Ascending aorta (tissue), 2 donors: ENCODE measurements around the gene MARCOL. TPM values are rescaled to one million over a fixed set of nuclear protein-coding genes. Genes with fewer than 3 reads are reported as not detected.

Source experiments
- DNase-seq, 2 donors: peaks; one replicate each; pipeline ENCODE4 v3.0.0-alpha.2; 2019; ENCODE audit warnings: low spot score in 2 of 2
- H3K27ac ChIP-seq, 2 donors: fragments of 200-600 bp; sonication (generic); one replicate each; pipeline ENCODE4 v1.5.1; 2016 to 2017; ENCODE audit warnings: mild to moderate bottlenecking in 1 of 2
- H3K27me3 ChIP-seq: fragments of 200-600 bp; sonication (generic); one replicate; pipeline ENCODE4 v1.5.1; 2017
- H3K36me3 ChIP-seq, 2 donors: fragments of 200-600 bp; sonication (generic); one replicate each; pipeline ENCODE4 v1.5.1; 2016
- H3K4me1 ChIP-seq, 2 donors: fragments of 200-600 bp; sonication (generic); one replicate each; pipeline ENCODE4 v1.5.1; 2016 to 2017; ENCODE audit warnings: mild to moderate bottlenecking in 1 of 2
- H3K4me3 ChIP-seq, 2 donors: fragments of 200-600 bp; sonication (generic); one replicate each; pipeline ENCODE4 v1.5.1; 2016 to 2017; ENCODE audit warnings: mild to moderate bottlenecking in 1 of 2
- H3K9me3 ChIP-seq, 2 donors: fragments of 200-600 bp; sonication (generic); one replicate each; pipeline ENCODE4 v1.5.1; 2016
- CTCF ChIP-seq, 3 experiments: fragments of 200-600 bp in 2 of 3; fragments of 450-650 bp in 1 of 3; sonication (generic) in 2 of 3; IDR thresholded peaks; one replicate each; pipeline ENCODE4 v1.5.1; 2016 to 2019; ENCODE audit warnings: antibody characterized with exemption in 3 of 3, mild to moderate bottlenecking in 1 of 3, moderate library complexity in 1 of 3
- intact Hi-C: fragments of 100-400 bp; cut with DNase I; formaldehyde crosslinking; loops from one replicate; pipeline ENCODE4 v1.15.1; 2023
- total RNA-seq: library from RNA; depleted of rRNA; stranded (reverse); fragments of >200 nt; gene quantifications from one replicate; pipeline ENCODE4 v1.1.0, GENCODE V29; 2016

The MARCOL gene, protein sequence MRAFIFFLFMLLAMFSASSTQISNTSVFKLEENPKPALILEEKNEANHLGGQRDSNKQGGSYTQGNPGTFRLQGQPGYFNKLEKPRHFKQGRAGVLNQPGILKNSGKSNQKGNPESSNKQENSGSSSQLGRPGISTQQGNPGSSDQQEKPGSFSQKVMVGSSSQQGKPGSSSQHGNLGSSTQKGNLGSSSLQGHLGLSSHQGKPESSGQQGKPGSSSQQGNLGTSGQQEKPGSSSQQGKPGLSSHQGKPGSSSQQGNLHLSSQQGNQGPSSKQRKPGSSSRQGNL
- total RNA-seq = not detected

GRCh38 chr5:148238418-148238794 is at the start of gene MARCOL:
Gene MARCOL (plus strand): TSS chr5:148238525. CDS start chr5:148238598, 73 bp downstream.
- TF ChIP-seq CTCF (IDR thresholded peaks at IDR 0.05) = no peak
- Histone ChIP-seq H3K4me1 (no peaks in the 10 kb centered on the region), H3K36me3 (no peaks in the 10 kb centered on the region), H3K4me3 (no peak within 1 kb of the TSS), H3K27me3 (no peaks in the 10 kb centered on the region), H3K9me3 (no peaks in the 10 kb centered on the region), H3K27ac (no peak within 1 kb of the TSS)
- no peak for DNase-seq
- intact Hi-C loops = no loop called here

DNA sequence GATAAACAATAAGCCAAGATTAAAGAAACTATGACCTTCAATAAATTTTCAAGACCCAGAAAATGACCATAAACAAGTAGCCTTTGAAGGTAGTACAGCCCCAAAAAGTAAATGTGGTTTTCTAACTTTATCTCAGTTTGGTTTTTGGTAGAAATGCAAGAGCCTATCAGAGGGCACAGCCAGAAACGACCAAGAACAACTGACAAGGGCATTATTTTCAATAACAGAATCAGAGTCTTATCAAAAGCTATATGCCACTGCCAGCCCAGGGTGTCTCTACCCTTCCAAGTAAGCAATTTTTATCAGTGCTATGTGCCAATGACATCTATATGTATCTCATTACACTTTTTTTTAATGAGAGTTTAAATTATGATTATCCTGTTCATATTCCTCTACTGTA is 47.3 kb upstream of the MARCOL start:
- H3K36me3 ChIP-seq = no peaks in the 10 kb centered on the region
- H3K4me1 ChIP-seq = no peaks in the 10 kb centered on the region
- intact Hi-C loops = no loop called here
- no peaks in the 10 kb centered on the region for H3K27me3 ChIP-seq
- no peaks in the 10 kb centered on the region for H3K9me3 ChIP-seq
- H3K27ac ChIP-seq = no peak overlapping the region
- no peak for DNase-seq
- TF ChIP-seq CTCF (IDR thresholded peaks at IDR 0.05) = no peak
- H3K4me3 ChIP-seq = no peak overlapping the region

DNA sequence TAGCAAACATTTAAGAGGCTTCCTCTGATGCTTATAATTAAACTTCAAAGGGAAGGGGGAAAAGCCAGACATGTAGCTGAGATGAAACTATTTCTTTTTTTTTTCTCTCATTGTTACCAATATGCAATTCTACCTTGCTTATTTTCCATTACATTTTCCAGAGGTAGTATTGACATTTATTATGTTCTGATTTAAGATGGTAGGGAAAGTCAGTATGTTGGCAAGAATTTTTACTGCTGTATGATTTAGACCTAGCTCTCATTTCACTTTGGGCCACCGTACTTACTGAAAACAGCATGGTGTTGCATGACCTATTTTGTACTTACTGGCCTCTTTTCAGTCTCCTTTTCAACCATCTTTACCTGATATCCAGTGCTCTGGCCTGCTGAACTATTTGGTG is 45.1 kb upstream of the MARCOL start:
- H3K4me3 ChIP-seq = no peak overlapping the region
- intact Hi-C loops = no loop called here
- no peaks in the 10 kb centered on the region for H3K4me1 ChIP-seq
- H3K36me3 ChIP-seq = no peaks in the 10 kb centered on the region
- H3K9me3 ChIP-seq = no peaks in the 10 kb centered on the region
- no peaks in the 10 kb centered on the region for H3K27me3 ChIP-seq
- TF ChIP-seq CTCF (IDR thresholded peaks at IDR 0.05) = no peak
- no peak for DNase-seq
- H3K27ac ChIP-seq = no peak overlapping the region

DNA sequence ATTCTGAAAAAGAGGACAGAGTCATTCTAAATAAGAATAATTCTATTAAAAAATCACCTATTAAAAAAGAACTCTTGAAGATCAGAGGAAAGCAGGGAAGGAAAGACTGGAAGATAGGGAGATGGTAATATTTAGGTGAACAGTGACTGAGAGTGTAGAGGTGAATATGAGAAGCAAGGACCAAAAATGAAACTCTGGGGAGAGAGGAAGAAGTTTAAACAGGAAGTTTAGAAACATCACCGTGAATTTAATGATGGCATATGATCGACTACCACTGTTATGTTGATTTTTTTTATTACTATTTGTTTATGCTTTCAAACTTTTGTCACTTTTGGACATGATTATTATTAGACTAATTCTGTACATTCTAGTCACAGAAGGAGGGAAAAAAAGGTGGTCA is 37.2 kb upstream of the MARCOL start:
- no peaks in the 10 kb centered on the region for H3K36me3 ChIP-seq
- intact Hi-C loops = no loop called here

GRCh38 chr5:148202531-148203203 is 35.7 kb upstream of the MARCOL start, which contains the start of gene SPINK6:
Gene SPINK6 (plus strand): TSS chr5:148203042. CDS start chr5:148203097, 55 bp downstream.
- H3K4me1 ChIP-seq = no peaks in the 10 kb centered on the region
- H3K4me3 ChIP-seq = no peak within 1 kb of the TSS
- TF ChIP-seq CTCF (IDR thresholded peaks at IDR 0.05) = no peak
- no peaks in the 10 kb centered on the region for H3K36me3 ChIP-seq
- H3K27me3 ChIP-seq = no peaks in the 10 kb centered on the region
- no peak within 1 kb of the TSS for H3K27ac ChIP-seq
- DNase-seq = no peak
- H3K9me3 ChIP-seq = no peaks in the 10 kb centered on the region
- intact Hi-C loops = no loop called here

More for the DNA sequence above, 37.2 kb upstream of the MARCOL start:
- DNase-seq = no peak
- H3K27ac ChIP-seq = no peak overlapping the region
- H3K27me3 ChIP-seq = no peaks in the 10 kb centered on the region
- no peaks in the 10 kb centered on the region for H3K9me3 ChIP-seq
- no peaks in the 10 kb centered on the region for H3K4me1 ChIP-seq
- TF ChIP-seq CTCF (IDR thresholded peaks at IDR 0.05) = no peak
- no peak overlapping the region for H3K4me3 ChIP-seq
